Activated CD8-positive, alpha-beta T cell treated with anti-CD3 and anti-CD28 coated beads for 36 hours (primary cell): Measurements from ENCODE around the gene OSTF1. TPM values are rescaled to one million over a fixed set of nuclear protein-coding genes. Genes with fewer than 3 reads are reported as not detected.

Experiments used
- ATAC-seq: fragments of 200-7000 bp; cut with Tn5 transposase; one replicate; pipeline ENCODE4 v1.10.0; 2021; ENCODE audit warnings: mild to moderate bottlenecking, moderate library complexity
- CTCF ChIA-PET: fragments of 350-600 bp; sonication (Branson Sonifier 250); formaldehyde crosslinking; loops from one replicate; lab custom pipeline; 2021; ENCODE audit warnings: antibody characterized with exemption; lab: Charles Lee
- POLR2A ChIA-PET: fragments of 350-600 bp; sonication (Branson Sonifier 250); formaldehyde crosslinking; loops from one replicate; lab custom pipeline; 2021; ENCODE audit warnings: antibody characterized with exemption; lab: Charles Lee
- DNase-seq: peaks from one replicate; pipeline ENCODE4 v3.0.0-alpha.2; 2020
- H3K27ac Mint-ChIP-seq: one replicate; pipeline ENCODE4 v1.8.0; 2021; ENCODE audit warnings: mild to moderate bottlenecking, mixed read lengths
- H3K27me3 Mint-ChIP-seq: one replicate; pipeline ENCODE4 v1.8.0; 2021; ENCODE audit warnings: mixed read lengths
- H3K36me3 Mint-ChIP-seq: one replicate; pipeline ENCODE4 v1.8.0; 2021; ENCODE audit warnings: low read depth, mixed read lengths
- H3K4me1 Mint-ChIP-seq: one replicate; pipeline ENCODE4 v1.8.0; 2021; ENCODE audit warnings: low read depth, mixed read lengths
- H3K4me3 Mint-ChIP-seq: one replicate; pipeline ENCODE4 v1.8.0; 2021; ENCODE audit warnings: mild to moderate bottlenecking, moderate library complexity, mixed read lengths
- H3K9me3 Mint-ChIP-seq: one replicate; pipeline ENCODE4 v1.8.0; 2021; ENCODE audit warnings: mixed read lengths
- intact Hi-C: fragments of 100-400 bp; cut with micrococcal nuclease; formaldehyde crosslinking; loops from one replicate; pipeline ENCODE4 v1.10.0; 2022
- total RNA-seq, 2 experiments: library from RNA; stranded (reverse); gene quantifications; one replicate each; pipeline ENCODE4 v1.2.3, GENCODE V29; 2021
- TF ChIP-seq, protein P1 (sequence below): fragments of 200-600 bp; IDR thresholded peaks from one replicate; pipeline ENCODE4 v1.8.0; 2022; ENCODE audit warnings: antibody characterized with exemption, mild to moderate bottlenecking

OSTF1 gene
- total RNA-seq, 2 experiments from 2014 or later, result 52.2 to 55.3 TPM

DNA sequence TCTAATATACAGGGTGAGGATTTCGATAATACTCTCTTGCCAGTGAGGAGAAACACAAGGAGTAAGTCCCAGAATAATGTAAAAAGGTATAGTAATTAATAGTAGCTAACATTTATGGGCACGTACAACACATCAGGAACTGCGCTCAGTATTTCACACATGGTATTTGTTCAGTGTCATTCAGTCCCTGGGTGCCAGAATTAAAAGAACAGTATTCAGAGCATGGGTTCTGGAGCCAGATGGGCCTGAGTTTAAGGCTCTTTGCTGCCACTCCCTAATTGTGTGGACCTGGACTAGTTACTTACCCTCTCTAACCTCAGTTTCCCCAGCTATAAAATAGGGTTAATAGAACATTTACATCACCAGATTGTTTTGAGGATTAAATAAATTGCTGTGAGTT is 16.3 kb downstream of the OSTF1 start:
- intact Hi-C loops, result no loop called here
- H3K9me3 Mint-ChIP-seq, result no peaks in the 10 kb centered on the region
- POLR2A ChIA-PET, result interaction anchor here (0.7 to 2.8 kb wide), 2 partner anchors 9 to 13 kb away, joined by 3 to 10 read pairs; no protein-coding TSS in a partner anchor
- H3K36me3 Mint-ChIP-seq, result peaks cover 14% of the 10 kb centered on the region
- no peaks in the 10 kb centered on the region for H3K27me3 Mint-ChIP-seq
- DNase-seq, result no peak
- H3K4me1 Mint-ChIP-seq, result peaks cover 52% of the 10 kb centered on the region
- no peak overlapping the region for H3K4me3 Mint-ChIP-seq
- no peak for ATAC-seq
- TF ChIP-seq, protein P1, sequence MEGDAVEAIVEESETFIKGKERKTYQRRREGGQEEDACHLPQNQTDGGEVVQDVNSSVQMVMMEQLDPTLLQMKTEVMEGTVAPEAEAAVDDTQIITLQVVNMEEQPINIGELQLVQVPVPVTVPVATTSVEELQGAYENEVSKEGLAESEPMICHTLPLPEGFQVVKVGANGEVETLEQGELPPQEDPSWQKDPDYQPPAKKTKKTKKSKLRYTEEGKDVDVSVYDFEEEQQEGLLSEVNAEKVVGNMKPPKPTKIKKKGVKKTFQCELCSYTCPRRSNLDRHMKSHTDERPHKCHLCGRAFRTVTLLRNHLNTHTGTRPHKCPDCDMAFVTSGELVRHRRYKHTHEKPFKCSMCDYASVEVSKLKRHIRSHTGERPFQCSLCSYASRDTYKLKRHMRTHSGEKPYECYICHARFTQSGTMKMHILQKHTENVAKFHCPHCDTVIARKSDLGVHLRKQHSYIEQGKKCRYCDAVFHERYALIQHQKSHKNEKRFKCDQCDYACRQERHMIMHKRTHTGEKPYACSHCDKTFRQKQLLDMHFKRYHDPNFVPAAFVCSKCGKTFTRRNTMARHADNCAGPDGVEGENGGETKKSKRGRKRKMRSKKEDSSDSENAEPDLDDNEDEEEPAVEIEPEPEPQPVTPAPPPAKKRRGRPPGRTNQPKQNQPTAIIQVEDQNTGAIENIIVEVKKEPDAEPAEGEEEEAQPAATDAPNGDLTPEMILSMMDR, result no peak
- H3K27ac Mint-ChIP-seq, result peak overlapping the region; percentile 7
- CTCF ChIA-PET, result interaction anchor here (1.2 to 1.3 kb wide), 2 partner anchors 13 to 15 kb away, joined by 3 to 6 read pairs; no protein-coding TSS in a partner anchor

DNA sequence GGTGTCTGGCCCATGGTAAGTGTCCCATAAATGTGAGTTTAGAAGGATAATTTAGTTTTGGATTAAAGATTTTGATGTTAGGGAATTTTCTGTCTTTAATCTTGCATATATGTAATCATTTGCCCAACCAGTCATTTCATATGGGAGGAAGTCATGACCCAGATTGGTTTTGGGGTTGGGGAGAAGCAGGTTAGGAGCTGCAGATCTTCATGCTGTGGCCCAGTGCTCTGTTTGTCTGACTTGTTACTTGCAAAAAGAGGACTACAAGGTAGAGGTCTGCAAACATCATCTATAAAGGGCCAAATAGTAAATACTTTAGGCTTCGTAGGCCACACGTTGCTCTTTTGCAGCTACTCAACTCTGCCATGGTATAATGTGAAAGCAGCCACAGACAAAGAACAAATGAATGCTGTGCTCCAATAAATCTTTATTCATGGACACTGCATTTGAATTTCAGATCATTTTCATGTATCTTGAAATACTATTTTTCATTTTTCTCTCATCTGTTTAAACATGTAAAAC is 16.8 kb downstream of the OSTF1 start:
- intact Hi-C loops, result no loop called here
- H3K4me3 Mint-ChIP-seq, result no peak overlapping the region
- DNase-seq (no peak), ATAC-seq (no peak)
- H3K27ac Mint-ChIP-seq, result peak overlapping the region; percentile 32
- H3K4me1 Mint-ChIP-seq, result peaks cover 50% of the 10 kb centered on the region
- ChIA-PET POLR2A (interaction anchor here (0.7 to 2.8 kb wide), 2 partner anchors 10 to 13 kb away, joined by 3 to 10 read pairs; no protein-coding TSS in a partner anchor), CTCF (interaction anchor here (1.0 to 1.4 kb wide), 3 partner anchors 13 to 80 kb away, joined by 3 read pairs; no protein-coding TSS in a partner anchor)
- no peaks in the 10 kb centered on the region for H3K27me3 Mint-ChIP-seq
- H3K9me3 Mint-ChIP-seq, result no peaks in the 10 kb centered on the region
- H3K36me3 Mint-ChIP-seq, result peaks cover 14% of the 10 kb centered on the region
- TF ChIP-seq, protein P1, result no peak

DNA sequence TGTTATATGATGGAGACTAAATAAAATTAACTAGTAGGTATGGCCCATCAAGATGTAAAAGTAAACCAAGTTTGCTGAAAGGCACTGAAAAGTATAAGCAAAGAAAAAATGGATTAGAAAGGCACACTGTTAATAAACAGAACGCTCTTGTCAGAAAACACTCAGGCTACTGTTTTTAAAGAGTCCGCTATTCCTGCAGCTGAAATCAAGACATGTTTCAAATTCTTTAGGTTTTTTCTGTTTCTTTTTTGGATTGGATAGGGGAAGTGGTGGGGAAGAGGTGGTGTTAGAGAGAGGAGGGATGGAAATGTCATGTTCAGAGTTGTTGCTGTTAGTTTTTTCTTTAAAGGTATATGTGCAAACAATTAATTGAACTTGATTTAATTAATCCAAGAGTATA is 17.5 kb downstream of the OSTF1 start:
- Mint-ChIP-seq H3K27me3 (no peaks in the 10 kb centered on the region), H3K27ac (peak overlapping the region; percentile 76), H3K36me3 (peaks cover 14% of the 10 kb centered on the region), H3K9me3 (no peaks in the 10 kb centered on the region), H3K4me1 (peaks cover 56% of the 10 kb centered on the region), H3K4me3 (no peak overlapping the region)
- TF ChIP-seq, protein P1, result no peak
- ChIA-PET POLR2A (interaction anchor here (0.8 to 2.8 kb wide), 2 partner anchors 11 to 14 kb away, joined by 4 to 10 read pairs; no protein-coding TSS in a partner anchor), CTCF (interaction anchor here (1.0 to 1.4 kb wide), 2 partner anchors 16 to 80 kb away, joined by 3 read pairs; no protein-coding TSS in a partner anchor)
- intact Hi-C loops, result no loop called here
- DNase-seq (no peak), ATAC-seq (no peak)

DNA sequence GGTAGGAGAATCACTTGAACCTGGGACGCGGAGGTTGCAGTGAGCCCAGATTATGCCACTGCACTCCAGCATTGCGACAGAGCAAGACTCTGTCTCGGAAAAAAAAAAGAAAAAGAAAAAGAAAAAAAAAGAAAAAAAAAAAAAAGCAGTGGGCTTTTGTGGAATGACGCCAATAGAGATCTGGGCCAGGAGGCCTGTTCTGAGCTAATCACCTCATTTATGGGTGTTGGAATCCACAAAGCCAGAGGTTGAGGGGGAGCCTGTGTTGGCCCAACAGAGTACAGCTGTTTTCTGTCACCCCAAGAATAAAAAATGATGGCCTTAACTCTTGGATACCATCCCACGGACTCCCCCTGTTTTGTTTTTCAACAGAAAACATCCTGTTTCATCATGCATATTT is 18.5 kb downstream of the OSTF1 start:
- CTCF ChIA-PET, result interaction anchor here (0.9 to 1.4 kb wide), 2 partner anchors 78 to 79 kb away, joined by 3 read pairs; no protein-coding TSS in a partner anchor
- Mint-ChIP-seq H3K4me1 (peaks cover 53% of the 10 kb centered on the region), H3K27ac (no peak overlapping the region), H3K27me3 (no peaks in the 10 kb centered on the region), H3K36me3 (peaks cover 14% of the 10 kb centered on the region), H3K9me3 (no peaks in the 10 kb centered on the region), H3K4me3 (no peak overlapping the region)
- POLR2A ChIA-PET, result interaction anchor here (0.6 to 0.8 kb wide), 2 partner anchors 21 to 45 kb away, joined by 3 to 5 read pairs; no protein-coding TSS in a partner anchor
- ATAC-seq (no peak), DNase-seq (no peak)
- TF ChIP-seq, protein P1, result no peak
- intact Hi-C loops, result no loop called here

DNA sequence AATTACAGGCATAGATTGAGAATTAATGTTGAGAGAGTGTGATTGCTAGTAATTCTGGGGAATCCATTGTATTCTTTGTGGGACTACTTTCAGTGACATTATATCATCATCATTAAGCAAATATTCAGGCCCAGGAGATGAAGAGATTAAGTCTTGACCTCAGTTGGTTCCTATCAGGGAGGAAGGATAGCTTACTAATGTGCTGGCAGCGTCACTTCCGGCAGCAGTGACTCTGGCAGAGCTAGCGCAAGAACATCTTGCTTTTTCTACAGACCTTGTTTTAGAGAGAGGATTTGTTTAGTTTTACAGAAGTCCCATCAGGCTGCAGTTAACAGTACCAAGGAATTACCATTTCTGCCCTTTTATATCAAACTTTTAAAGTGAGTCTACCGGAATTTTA is 20.3 kb downstream of the OSTF1 start:
- no peaks in the 10 kb centered on the region for H3K27me3 Mint-ChIP-seq
- ATAC-seq, result peak; percentile 27
- peaks cover 9% of the 10 kb centered on the region for H3K36me3 Mint-ChIP-seq
- H3K4me1 Mint-ChIP-seq, result peaks cover 55% of the 10 kb centered on the region
- H3K9me3 Mint-ChIP-seq, result no peaks in the 10 kb centered on the region
- TF ChIP-seq, protein P1, result no peak
- DNase-seq, result no peak
- intact Hi-C loops, result no loop called here
- POLR2A ChIA-PET, result interaction anchor here (1.1 kb wide), 1 partner anchor 11 kb away, joined by 4 read pairs; no protein-coding TSS in a partner anchor
- CTCF ChIA-PET, result interaction anchor here (1.2 to 1.9 kb wide), 3 partner anchors 12 to 41 kb away, joined by 3 to 5 read pairs (median 4); no protein-coding TSS in a partner anchor
- H3K27ac Mint-ChIP-seq, result peak overlapping the region; percentile 66
- H3K4me3 Mint-ChIP-seq, result no peak overlapping the region
